Breast epithelium (tissue), 3 donors: ENCODE measurements around the gene IL20RA.

Source experiments
- CTCF ChIP-seq, 3 donors: fragments of 450-650 bp; IDR thresholded peaks; one replicate each; pipeline ENCODE4 v1.5.1; 2016 to 2017; ENCODE audit warnings: antibody characterized with exemption in 3 of 3, mild to moderate bottlenecking in 3 of 3, moderate library complexity in 3 of 3
- POLR2A ChIP-seq: fragments of 450-650 bp; IDR thresholded peaks from one replicate; pipeline ENCODE4 v1.6.1; 2016; ENCODE audit warnings: antibody characterized with exemption, mild to moderate bottlenecking, moderate library complexity
- POLR2AphosphoS5 ChIP-seq, 3 donors: sonication (generic); formaldehyde crosslinking; IDR thresholded peaks; one replicate each; pipeline ENCODE4 v1.6.1; 2017; ENCODE audit warnings: antibody characterized with exemption in 3 of 3

GRCh38 chr6:137039010-137039409, 5.8 kb downstream of the IL20RA start:
- TF ChIP-seq POLR2A (no peak), CTCF (IDR thresholded peaks at IDR 0.05) (no peak), POLR2AphosphoS5 (IDR thresholded peaks at IDR 0.05) (no peak)
